Measurements from ENCODE around the gene METAP2. TPM values are rescaled to one million over a fixed set of nuclear protein-coding genes. Genes with fewer than 3 reads are reported as not detected.

Gene METAP2
- total and polyA plus RNA-seq, 12 donors = 41.3 to 86.4 (median 58.4) TPM

- Histone ChIP-seq H3K27ac (no peak overlapping the region), H3K4me3 (no peak overlapping the region), H3K27me3 (peaks cover 0 to 55% (median 18%) of the 10 kb centered on the region in 7 donors), H3K4me1 (peaks cover 0 to 14% (median 9%) of the 10 kb centered on the region in 9 donors), H3K36me3 (no peaks in the 10 kb centered on the region), H3K9me3 (peaks cover 0 to 9% (median 0%) of the 10 kb centered on the region in 11 donors)
- DNase-seq (no peak), ATAC-seq (no peak)
- WGBS, 2 donors = 72 to 76% methylated on average over 8 of the region's 8 CpGs
- no peak for TF ChIP-seq CTCF (IDR thresholded peaks at IDR 0.05)
- intact Hi-C loops (cut with DNase I) = no loop called here
Measured at GRCh38 chr12:95545731-95546490, 72.0 kb downstream of the METAP2 start.

- Histone ChIP-seq H3K4me1 (peaks cover 0 to 14% (median 9%) of the 10 kb centered on the region in 9 donors), H3K9me3 (peaks cover 0 to 9% (median 0%) of the 10 kb centered on the region in 11 donors), H3K27ac (no peak overlapping the region), H3K36me3 (no peaks in the 10 kb centered on the region), H3K27me3 (peaks cover 0 to 55% (median 18%) of the 10 kb centered on the region in 7 donors), H3K4me3 (no peak overlapping the region)
- intact Hi-C loops (cut with DNase I) = no loop called here
- DNase-seq (no peak), ATAC-seq (no peak)
- no peak for TF ChIP-seq CTCF (IDR thresholded peaks at IDR 0.05)
- 56 to 65% methylated on average over 9 of the region's 9 CpGs for WGBS, 2 donors
Measured at GRCh38 chr12:95546491-95546813, 72.5 kb downstream of the METAP2 start.

DNA sequence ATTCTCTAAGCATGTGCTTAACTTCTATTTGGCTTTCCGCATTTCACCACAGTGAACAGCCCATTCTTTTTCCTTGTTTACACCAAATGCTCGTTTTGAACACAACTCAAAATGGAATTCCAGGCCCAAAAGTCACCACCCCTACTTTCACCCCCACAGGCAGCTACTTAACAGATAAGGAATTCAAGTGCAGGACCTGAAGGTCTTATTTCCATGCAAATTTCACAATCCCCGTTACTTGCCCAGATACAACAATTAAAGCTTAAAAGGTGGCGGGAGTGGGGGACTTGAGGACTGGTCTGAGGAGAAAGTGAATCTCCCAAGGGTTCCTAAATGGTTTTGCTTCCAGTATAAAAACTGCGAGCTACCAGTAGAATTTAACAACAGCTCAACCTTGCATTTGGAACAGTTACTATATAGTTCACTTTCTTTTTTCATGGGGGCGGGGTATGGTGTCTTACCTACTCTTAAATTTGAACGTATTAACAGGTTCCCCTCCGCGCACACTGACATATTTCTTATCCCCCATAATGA is 73.6 kb downstream of the METAP2 start:
- no peak for TF ChIP-seq CTCF (IDR thresholded peaks at IDR 0.05)
- H3K9me3 ChIP-seq = peaks cover 0 to 9% (median 0%) of the 10 kb centered on the region in 11 donors
- no peak for DNase-seq
- H3K27me3 ChIP-seq = peaks cover 0 to 55% (median 18%) of the 10 kb centered on the region in 7 donors
- peak in 2 of 8 donors; percentile 6 to 14 for ATAC-seq
- WGBS, 2 donors = 28 to 42% methylated on average over 9 of the region's 9 CpGs
- peaks cover 0 to 14% (median 9%) of the 10 kb centered on the region in 9 donors for H3K4me1 ChIP-seq
- peak overlapping the region; percentile 53 to 83 (median 75) for H3K4me3 ChIP-seq
- H3K36me3 ChIP-seq = no peaks in the 10 kb centered on the region
- H3K27ac ChIP-seq = peak overlapping the region in 2 of 10 donors; percentile 30 to 53
- intact Hi-C loops (cut with DNase I) = no loop called here

DNA sequence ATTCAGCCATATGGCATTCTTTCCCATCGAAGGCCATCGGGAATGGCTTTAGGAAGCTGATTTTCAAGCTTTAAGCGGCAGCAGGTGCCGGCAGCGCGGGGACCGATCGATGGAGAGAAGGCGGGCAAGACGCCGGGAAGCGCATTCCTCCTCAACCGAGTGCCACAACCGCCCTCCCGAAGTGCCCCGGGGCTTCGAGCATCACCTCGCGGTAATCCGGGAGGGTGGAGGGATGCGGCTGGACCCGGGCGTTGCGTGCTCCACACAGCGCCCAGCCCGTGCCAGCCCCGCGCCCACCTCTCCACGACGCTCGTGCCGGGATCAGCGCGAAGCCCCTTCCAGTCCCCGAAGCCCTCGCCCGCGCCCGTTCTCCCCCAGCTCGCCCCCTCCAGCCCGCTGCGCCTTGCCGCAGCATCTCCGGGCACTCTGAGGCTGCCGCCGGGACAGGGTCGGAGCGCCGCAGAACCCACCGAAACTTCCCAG is 74.1 kb downstream of the METAP2 start:
- peaks cover 0 to 55% (median 18%) of the 10 kb centered on the region in 7 donors for H3K27me3 ChIP-seq
- no peak for TF ChIP-seq CTCF (IDR thresholded peaks at IDR 0.05)
- peak overlapping the region in 5 of 10 donors; percentile 30 to 53 (median 37) for H3K27ac ChIP-seq
- intact Hi-C loops (cut with DNase I) = no loop called here
- peak overlapping the region; percentile 53 to 83 (median 75) for H3K4me3 ChIP-seq
- H3K4me1 ChIP-seq = peaks cover 0 to 14% (median 9%) of the 10 kb centered on the region in 9 donors
- WGBS, 2 donors = 1% methylated on average over 50 of the region's 50 CpGs
- peak; percentile 47 to 71 (median 55) for ATAC-seq
- DNase-seq = peak in 1 of 2 donors; percentile 25
- peaks cover 0 to 9% (median 0%) of the 10 kb centered on the region in 11 donors for H3K9me3 ChIP-seq
- H3K36me3 ChIP-seq = no peaks in the 10 kb centered on the region

Data from heart right ventricle (tissue), 16 donors.